Measurements from ENCODE around the gene TEX54.

GRCh38 chr11:62851807-62852522 is 19.3 kb upstream of the TEX54 start:
- TF ChIP-seq CTCF (IDR thresholded peaks at IDR 0.05; ENCODE audit: low read length) (no peak), EZH2phosphoT487 (IDR thresholded peaks at IDR 0.05; ENCODE audit: low read length) (no peak), EZH2 (optimal IDR thresholded peaks at IDR 0.05; ENCODE audit: low read depth, low read length) (no peak)
